Tibial nerve (tissue), 4 donors: ENCODE measurements around the gene DHX8.
"Not testable (repeated sequence)": the region's sequence is repeated elsewhere in the genome, so short reads cannot be mapped to it uniquely, and the experiment has no call there.

Experiments used
- EP300 ChIP-seq, 2 donors: sonication (generic); formaldehyde crosslinking; IDR thresholded peaks; one replicate each; pipeline ENCODE4 v1.6.1; 2017; ENCODE audit warnings: antibody characterized with exemption in 2 of 2, mild to moderate bottlenecking in 1 of 2
- POLR2A ChIP-seq, 2 donors: fragments of 450-650 bp; IDR thresholded peaks; one replicate each; pipeline ENCODE4 v1.6.1; 2017; ENCODE audit warnings: antibody characterized with exemption in 2 of 2, mild to moderate bottlenecking in 2 of 2, moderate library complexity in 2 of 2
- TF ChIP-seq, protein P1 (sequence below), 5 experiments: fragments of 200-600 bp in 3 of 5; fragments of 450-650 bp in 2 of 5; sonication (generic) in 3 of 5; IDR thresholded peaks; one replicate each; pipeline ENCODE4 v1.5.1; 2016 to 2019; ENCODE audit warnings: antibody characterized with exemption in 5 of 5, mild to moderate bottlenecking in 3 of 5, moderate library complexity in 2 of 5

DNA sequence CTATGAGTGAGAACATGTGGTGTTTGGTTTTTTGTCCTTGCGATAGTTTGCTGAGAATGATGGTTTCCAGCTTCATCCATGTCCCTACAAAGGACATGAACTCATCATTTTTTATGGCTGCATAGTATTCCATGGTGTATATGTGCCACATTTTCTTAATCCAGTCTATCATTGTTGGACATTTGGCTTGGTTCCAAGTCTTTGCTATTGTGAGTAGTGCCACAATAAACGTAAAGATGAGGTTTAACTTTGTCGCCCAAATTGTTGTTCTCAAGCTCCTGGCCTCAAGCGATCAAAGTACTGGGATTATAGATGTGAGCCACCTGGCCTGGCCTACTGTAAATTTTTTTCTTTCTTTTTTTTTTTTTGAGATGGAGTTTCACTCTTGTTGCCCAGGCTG is 21.2 kb upstream of the DHX8 start:
- TF ChIP-seq, protein P1, sequence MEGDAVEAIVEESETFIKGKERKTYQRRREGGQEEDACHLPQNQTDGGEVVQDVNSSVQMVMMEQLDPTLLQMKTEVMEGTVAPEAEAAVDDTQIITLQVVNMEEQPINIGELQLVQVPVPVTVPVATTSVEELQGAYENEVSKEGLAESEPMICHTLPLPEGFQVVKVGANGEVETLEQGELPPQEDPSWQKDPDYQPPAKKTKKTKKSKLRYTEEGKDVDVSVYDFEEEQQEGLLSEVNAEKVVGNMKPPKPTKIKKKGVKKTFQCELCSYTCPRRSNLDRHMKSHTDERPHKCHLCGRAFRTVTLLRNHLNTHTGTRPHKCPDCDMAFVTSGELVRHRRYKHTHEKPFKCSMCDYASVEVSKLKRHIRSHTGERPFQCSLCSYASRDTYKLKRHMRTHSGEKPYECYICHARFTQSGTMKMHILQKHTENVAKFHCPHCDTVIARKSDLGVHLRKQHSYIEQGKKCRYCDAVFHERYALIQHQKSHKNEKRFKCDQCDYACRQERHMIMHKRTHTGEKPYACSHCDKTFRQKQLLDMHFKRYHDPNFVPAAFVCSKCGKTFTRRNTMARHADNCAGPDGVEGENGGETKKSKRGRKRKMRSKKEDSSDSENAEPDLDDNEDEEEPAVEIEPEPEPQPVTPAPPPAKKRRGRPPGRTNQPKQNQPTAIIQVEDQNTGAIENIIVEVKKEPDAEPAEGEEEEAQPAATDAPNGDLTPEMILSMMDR (IDR thresholded peaks at IDR 0.05) = not testable (repeated sequence)
- not testable (repeated sequence) for TF ChIP-seq POLR2A, EP300 (IDR thresholded peaks at IDR 0.05)
